Left renal cortex interstitium (tissue), 4 donors: ENCODE data around the gene CP. TPM values are rescaled to one million over a fixed set of nuclear protein-coding genes. Genes with fewer than 3 reads are reported as not detected.
"Not testable (repeated sequence)": the region's sequence is repeated elsewhere in the genome, so short reads cannot be mapped to it uniquely, and the experiment has no call there.

Source experiments
- DNase-seq, 4 donors: peaks; one replicate each; pipeline ENCODE4 v3.0.0-alpha.2; 2013; ENCODE audit warnings: low read depth in 4 of 4, low spot score in 2 of 4, missing footprints in 1 of 4
- polyA plus RNA-seq, 4 donors: library from polyadenylated mRNA; unstranded; fragments of 120-200 nt; gene quantifications; one replicate each; pipeline ENCODE4 v1.2.1, GENCODE V29; 2013; ENCODE audit not compliant: insufficient read length in 4 of 4

CP gene
- polyA plus RNA-seq, 4 donors, result 0.47 to 1.8 (median 0.61) TPM

DNA sequence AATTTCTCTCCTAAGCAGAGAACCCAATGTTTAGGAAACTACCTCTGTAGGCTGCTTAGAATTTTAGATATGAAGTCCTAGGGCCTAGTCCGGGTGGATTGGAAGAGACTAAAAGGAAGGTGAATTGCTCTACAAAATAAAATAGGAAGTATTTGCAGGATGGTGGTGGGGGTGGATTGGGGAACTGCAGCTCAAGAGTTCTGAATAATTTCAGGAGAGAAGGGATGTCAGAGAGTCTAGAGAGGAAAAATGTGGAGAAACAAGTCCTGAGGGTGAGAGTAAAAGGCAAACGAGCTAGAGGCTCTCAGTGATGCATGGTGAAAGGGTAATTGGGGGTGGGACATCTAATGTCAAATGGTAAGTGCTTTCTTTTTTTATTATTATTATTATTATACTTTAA, 10.2 kb upstream of the CP start:
- DNase-seq, result no peak

DNA sequence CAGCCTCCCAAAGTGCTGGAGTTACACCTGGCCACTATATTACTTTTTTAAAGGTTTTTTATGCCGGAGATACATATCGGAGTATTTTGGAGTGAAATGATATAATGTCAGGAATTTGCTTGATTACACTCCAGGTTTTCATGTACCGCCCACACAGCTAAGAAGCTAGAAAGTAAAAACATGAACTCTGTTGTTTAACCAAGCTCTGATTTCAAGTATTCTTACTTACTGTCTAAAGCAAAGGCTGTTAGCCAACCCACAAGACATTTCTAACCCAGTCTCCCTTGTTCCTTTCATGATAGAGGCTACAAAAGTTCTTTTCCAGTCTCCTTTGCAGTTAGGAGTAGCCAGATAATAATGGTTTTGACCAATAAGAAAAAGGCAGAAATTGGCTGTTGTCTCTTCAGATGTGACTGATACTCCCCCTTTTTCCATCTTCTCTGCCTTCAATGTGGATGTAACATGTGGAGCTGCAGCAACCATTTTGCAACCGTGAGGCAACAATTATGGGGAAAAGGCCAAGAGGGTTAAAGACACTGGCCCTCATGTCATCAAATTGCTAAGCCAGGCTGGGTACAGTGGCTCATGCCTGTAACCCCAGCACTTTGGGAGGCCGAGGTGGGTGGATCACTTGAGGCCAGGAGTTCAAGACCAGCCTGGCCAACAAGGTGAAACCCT, 6.1 kb upstream of the CP start:
- DNase-seq, result no peak

DNA sequence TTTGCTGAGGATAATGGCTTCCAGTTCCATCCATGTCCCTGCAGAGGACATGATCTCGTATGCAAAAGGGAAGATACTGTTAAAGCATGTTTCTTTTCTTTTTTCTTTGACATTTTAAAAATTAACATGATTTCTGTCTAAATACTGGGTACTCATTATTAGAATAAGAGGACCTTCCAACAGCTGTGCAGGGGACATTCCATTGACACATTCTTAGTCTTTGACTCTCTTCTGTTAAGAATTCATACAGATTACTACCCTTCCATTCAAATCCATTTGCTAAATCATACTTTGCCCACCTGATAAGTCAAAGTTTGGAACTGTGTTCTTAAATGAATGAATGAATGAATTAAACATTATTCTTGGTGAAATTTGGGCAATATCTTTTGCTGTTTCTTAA, 5.1 kb upstream of the CP start:
- DNase-seq, result no peak

DNA sequence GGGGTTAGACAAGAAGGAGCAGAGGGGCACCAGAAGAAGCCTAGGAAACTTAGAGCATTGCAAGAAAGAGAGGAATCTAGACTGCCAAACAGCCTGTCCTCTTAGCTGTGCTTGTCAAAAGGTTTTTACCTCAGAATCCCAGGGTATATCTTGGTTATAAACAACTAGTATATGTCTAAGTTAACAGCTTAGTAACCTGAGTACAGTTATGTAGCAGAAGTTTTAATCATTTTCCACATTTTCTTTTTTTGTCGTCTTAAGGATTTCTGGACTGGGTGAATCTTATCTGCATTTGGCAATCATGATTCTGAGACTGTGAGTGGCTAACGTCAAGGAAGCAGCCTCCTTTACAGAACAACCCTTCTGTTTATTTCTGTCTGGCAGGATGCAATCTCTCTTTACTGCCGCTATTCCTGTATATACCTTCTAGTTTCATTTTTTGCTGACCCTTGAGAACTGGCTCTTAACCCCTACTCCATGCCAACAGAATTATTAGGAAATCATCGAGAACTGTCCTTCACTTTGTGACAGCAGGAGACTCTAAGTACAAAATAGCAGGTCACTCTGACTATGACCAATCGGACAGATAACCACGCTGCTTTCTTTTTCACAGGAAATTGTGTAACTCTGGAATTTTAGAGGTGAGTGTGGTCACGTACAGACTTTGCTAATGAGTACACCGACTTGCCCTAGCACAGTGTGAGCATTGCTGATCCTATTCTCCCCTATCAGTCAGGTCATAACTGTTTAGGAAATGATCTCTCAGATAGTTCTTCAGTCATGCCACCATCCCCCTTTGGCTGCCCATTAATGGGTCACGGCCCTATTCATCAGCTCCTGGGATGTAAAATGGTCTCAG, 3.3 kb upstream of the CP start:
- no peak for DNase-seq

DNA sequence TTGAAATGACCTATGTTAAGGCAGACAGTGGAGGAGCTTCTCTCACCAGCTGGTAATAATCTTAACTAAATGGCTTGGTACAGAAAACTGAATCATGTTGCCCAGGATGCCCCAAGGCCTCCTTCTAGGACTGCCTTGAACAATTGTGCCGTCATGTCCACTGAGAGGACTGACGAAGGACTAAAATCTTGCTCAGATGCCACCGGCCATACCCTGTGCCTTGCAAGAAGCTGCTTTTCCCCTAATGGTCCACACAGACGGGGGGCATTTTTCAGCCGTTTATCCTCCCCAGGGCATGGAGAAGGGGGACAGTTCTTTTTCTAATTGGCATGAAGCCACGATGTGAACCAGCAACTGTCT, 1.8 kb upstream of the CP start:
- DNase-seq, result no peak

DNA sequence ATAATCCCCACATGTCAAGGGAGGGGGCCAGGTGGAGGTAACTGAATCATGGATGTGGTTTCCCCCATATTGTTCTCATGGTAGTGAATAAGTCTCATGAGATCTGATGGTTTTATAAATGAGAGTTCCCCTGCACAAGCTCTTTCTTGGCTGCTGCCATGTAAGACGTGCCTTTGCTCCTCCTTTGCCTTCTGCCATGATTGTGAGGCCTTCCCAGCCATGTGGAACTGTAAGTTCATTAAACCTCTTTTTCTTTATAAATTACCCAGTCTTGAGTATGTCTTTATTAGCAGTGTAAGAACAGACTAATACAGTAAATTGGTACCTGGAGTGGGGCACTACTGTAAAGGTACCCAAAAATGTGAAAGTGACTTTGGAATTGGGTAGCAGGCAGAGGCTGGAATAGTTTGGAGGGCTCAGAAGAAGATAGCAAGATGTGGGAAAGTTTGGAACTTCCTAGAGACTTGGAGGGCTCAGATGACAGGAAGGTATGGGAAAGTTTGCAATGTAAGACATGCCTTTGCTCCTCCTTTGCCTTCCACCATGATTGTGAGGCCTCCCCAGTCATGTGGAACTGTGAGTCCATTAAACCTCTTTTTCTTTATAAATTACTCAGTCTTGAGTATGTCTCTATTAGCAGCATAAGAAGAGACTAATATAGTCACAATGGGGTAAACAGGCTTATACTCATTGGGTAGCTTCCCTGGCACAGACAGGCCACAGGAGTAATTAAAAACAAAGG, 2.1 kb downstream of the CP start:
- not testable (repeated sequence) for DNase-seq

DNA sequence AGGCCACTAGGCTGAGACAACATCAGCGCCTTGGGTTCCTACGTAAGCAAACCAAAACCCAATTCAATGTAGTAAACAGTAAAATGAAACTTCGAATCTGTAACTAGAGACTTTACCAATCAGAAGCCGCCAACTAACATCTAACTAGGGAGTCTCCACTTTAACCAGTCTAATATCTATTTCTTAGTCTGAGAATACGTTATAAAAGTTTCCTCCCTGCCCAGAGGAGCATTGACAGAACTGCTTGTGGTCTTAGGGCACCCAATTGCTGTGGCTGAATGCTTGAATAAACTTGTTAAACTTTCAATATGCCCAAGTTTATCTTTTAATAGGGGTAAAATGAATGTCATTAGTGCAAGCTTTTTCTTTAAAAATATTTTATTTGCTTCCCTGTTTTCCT, 4.3 kb downstream of the CP start:
- DNase-seq, result no peak

DNA sequence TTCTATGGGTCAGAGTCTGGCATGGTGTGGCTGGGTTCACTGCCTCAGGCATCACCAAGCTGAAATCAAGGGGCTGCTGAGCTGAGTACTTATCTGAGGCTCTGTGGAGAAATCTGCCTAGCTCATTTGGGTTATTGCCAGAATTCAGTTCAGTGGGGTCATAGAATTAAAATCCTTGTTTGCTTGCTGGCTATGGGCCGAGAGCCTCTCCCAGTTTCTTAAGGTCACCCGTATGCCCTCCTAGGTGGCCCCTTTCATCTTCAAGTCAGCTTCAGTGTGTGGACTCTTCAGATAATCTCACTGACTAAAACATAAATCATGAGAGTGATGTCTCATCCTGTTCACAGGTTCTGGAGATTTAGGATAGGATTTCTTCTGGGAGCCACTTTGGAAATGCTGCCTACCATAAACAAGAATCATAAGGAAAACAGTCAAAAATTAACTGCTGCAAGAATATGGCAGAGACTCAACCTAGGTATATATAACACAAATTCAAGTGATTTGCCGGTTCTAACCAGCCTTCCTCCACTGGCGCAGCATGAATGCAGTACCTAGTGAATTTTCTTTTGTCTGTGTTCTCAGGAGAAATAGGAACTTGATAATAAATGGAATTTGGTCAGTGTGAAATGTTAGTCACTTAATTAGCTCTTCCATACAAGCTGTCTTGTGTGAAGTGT, 5.3 kb downstream of the CP start:
- DNase-seq, result no peak

DNA sequence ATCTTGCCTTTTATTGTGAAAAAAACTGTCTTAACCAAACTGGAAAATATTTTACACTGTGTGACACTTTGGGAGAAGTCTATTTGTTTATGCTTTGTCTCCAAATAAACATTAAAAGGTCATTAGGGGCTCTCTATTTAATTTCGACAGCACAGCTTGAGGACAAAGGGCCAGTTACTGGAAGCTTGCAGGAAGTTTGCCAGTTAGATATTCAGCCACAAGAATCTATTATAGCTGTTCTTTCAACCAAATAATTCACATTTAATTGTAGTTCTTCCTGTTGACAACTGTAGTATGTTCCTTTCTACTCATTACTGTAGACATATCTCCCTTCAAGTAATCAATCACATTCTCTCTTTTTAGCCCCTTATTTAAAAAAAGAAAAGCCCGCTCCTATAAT, 6.1 kb downstream of the CP start:
- DNase-seq, result no peak

DNA sequence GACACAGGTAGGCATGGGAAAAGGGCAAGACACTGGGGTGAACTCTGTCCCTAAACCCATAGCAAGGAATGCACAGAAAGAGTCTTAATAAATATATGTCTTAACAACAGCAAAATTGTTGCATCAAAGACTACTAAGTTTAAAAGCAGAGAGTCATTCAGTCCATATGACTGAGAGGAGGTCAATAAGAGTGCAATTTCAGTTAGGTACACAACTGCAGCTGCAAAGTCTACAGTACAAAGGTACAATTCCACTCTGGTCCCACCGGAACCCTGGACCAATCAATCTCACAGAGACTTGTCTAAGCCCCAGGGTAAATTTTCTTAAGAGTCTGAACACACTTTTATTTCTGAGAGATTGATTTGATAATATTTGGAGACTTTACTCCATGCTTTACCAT, 6.9 kb downstream of the CP start:
- DNase-seq, result no peak

DNA sequence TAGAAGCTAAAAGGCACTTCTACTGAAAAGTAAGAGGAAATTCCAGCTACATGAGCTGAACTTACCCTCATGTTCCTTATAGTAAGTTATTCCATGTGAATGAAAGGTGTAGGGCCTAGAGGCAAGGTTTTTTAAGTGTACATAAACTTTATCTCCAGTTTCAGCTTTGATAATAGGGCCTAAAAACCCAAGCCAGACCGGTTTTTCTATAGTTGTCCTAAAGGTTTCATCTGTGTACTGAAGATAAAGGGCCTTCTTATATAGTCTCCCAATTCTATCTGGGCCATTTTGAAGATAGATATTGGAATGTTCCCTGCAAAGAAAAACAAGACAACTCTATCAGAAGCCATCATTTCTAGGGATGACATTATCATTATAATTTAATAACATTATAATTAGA, 9.2 kb downstream of the CP start:
- no peak for DNase-seq

DNA sequence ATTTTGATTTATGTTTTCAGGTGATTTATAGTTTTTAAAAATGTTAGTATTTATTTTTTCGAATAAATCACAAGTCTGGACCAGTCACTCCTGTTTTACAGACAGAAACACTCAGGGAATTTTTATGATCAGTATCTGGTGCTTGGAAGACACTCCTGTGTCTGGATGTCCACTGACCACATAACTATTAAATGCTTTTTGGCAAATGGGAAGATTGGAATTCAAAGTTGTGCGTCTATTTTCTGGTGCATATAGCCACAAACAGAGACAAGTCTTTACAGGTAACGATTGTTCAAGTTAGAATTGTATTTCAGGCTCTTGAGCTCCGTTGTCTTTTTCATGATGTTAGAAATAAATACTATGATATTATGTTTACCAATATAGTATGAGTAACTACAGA, 12.2 kb downstream of the CP start:
- no peak for DNase-seq

DNA sequence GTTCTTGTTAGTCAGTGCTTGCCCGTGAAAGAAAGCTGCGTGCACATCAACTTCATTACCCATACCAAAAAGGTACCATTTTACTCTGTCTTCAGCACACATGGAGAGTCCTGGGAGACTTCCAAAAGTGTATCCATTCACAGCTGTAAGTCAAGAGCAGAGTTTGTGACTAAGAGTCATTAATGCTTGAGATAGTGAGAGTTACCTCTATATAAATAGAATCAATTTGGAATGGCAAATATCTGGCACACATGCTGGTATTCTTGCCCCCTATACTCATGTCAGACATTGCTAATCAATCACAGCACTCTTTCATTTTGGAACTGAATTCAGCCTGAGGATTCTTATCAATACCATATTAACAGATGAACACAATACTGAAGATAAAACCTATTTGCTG, 14.2 kb downstream of the CP start:
- DNase-seq, result no peak

DNA sequence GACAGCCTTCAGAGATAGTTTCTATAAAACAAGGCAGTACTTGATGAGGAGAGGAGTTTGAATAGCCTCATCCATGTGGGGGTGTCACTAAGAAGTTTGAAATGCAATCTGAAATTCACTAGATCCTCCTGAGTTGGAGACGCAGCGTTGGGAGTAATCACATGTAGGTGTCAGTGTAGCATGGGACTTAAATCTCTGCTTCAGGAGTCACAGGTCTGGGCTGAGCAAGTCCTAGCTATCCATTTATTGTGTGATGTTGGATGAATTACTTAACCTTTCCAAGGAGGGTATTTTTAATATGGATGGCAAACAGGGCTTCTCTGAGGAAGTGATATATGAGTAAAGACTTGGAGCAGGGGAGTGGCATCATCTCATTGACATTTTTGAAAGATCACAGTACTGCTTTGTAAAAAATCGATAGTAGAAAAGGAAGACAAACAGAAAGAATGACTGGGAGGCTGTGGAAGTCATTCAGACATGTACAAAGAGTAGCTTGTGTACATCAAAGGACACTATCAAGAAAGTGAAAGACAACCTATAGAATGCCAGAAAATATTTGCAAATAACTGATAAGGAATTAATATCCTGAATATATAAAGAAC, 17.1 kb downstream of the CP start:
- DNase-seq, result no peak

DNA sequence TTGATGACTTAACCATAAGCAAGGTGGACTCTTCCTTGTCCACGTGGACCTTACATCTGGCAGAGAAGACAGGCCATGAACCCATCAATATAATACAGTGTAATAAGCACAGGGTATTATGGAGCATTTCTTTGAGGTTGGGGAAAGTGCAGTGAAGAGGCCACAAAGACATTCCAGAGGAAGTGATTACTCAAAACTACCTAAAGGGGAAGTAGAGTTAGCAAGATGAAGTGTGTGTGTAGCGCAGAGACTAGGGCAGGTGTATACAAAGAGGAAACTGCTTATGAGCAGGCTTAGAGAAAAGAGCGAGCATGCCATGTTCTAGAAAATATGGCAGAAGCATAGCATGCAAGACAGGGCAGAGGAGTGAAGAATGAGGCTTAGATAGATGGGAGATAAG, 17.9 kb downstream of the CP start:
- DNase-seq, result no peak

DNA sequence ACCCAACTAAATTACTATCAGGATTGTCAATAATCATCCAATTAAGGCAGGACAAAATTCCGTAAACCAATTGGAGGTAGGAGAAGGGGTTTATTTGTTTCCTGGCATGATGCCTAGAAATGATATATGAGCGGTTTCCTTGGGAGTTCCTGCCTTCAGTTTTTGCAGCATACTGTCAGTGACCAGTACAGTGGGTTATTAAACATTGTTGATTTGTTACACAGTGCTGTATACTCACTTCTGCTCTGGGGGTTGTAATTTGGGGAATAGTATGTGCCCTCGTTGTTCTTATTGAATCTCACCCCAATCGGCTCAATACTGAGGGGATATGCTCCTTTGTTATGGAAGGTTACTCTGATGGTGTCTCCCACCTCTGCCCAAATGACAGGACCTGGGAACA, 22.2 kb downstream of the CP start:
- DNase-seq, result no peak

DNA sequence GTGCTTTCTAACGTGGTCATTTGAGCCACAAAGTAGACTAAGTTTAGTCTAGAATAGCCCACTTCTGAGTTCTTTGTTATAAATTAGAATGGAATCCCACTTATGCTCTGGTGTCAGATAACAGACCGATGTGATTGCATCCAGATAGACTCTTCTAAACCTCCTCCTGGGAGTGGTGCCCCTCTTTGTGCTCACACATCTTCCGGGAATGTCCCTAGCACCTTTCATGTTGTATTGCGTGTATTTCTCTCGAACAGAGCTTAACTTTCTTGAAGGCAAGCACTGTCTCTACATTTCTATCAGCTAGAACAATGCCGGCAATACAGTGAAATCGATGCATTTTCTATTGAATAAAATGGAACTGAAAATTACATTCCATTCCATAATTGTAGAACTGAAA, 23.0 kb downstream of the CP start:
- DNase-seq, result no peak

DNA sequence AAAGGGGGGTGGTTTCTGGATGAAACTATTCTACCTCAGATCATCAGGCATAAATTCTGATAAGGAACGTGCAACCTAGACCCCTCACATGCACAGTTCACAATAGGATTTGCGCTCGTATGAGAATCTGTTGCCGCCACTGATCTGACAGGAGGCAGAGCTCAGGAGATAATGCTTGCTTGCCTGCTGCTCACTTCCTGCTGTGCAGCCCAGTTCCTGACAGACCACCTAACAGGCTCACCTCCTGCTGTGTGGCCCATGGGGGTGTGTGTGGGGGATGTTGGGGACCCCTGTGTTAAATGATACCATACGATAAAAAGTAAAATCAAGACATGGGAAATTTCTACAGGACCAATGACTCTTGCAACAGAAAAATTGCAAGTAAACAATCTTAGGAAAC, 24.0 kb downstream of the CP start:
- no peak for DNase-seq

DNA sequence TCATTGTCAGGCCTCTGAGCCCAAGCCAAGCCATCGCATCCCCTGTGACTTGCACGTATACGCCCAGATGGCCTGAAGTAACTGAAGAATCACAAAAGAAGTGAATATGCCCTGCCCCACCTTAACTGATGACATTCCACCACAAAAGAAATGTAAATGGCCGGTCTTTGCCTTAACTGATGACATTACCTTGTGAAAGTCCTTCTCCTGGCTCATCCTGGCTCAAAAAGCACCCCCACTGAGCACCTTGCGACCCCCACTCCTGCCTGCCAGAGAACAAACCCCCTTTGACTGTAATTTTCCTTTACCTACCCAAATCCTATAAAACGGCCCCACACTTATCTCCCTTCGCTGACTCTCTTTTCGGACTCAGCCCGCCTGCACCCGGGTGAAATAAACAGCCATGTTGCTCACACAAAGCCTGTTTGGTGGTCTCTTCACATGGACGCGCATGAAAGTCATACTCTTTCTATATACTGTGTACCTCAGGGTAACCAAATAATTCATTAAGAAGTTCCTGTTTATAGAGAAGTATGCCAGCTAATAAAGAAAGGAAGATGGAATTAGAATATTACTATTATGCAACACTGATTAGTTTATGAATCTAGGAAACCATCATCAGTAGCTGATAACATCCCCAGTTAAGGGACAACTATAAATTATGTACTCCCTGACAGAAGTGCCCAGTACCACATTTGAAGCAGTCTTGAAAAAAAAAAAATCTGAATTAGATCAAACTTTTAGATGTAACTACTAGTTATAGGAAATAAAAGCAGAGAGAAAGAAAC, 24.6 kb downstream of the CP start:
- DNase-seq, result not testable (repeated sequence)

DNA sequence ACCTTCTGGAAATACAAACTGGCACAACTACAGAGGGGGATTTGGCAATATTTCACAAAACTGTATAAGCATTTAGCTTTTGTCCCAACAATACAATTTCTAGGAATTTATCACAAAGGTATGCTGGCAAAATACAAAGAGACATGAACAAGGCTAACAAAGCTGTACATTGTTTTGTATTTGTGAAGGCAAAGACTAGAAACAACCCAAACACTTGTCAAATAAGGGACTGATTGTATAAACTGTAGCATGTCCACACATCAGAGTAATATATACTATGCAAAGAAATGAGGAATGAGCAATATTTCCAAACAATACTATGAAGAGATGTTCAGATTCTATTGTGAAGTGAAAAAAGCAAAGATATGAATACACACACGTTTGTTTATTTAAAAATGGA, 26.4 kb downstream of the CP start:
- DNase-seq, result no peak
